ENCODE data around the gene PTPRK.

DNA sequence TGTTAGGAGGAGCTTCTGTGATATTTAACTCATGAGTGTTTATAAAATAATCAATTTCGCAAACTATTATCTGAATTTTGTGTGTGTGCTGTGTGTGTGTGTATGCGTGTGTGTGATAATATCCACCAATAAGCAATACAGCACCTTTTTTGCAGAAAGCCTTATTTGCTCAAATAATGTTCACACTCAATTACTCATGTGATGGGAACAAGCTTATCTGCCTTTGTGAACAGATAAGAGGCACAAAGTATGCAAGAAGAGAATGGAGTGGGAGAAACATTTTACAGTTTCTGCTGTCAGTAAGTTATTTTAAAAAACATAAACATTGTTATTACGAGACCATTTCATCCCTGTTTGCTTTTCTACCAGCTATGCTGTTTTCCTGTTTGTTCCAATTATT lies 36.7 kb upstream of the PTPRK start:
- TF ChIP-seq, protein P1, sequence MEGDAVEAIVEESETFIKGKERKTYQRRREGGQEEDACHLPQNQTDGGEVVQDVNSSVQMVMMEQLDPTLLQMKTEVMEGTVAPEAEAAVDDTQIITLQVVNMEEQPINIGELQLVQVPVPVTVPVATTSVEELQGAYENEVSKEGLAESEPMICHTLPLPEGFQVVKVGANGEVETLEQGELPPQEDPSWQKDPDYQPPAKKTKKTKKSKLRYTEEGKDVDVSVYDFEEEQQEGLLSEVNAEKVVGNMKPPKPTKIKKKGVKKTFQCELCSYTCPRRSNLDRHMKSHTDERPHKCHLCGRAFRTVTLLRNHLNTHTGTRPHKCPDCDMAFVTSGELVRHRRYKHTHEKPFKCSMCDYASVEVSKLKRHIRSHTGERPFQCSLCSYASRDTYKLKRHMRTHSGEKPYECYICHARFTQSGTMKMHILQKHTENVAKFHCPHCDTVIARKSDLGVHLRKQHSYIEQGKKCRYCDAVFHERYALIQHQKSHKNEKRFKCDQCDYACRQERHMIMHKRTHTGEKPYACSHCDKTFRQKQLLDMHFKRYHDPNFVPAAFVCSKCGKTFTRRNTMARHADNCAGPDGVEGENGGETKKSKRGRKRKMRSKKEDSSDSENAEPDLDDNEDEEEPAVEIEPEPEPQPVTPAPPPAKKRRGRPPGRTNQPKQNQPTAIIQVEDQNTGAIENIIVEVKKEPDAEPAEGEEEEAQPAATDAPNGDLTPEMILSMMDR (conservative IDR thresholded peaks at IDR 0.05; ENCODE audit: low read depth in 2 of 2), result no peak
- no peak for TF ChIP-seq POLR2AphosphoS5 (IDR thresholded peaks at IDR 0.05; ENCODE audit: low read depth)
